Retinal pigment epithelial cell (primary cell): ENCODE results near the gene IWS1.

Experiments used
- DNase-seq: peaks from one replicate; pipeline ENCODE4 v3.0.0-alpha.2; 2010; ENCODE audit warnings: low read depth
- H3K4me3 ChIP-seq: 2 replicates; pipeline ENCODE4 v1.5.1; 2011; ENCODE audit warnings: mild to moderate bottlenecking, low read length, control low read depth, moderate library complexity
- CTCF ChIP-seq: conservative IDR thresholded peaks from 2 replicates; pipeline ENCODE4 v1.5.1; 2011; ENCODE audit warnings: low read depth, low read length, control low read depth, inconsistent platforms

Gene IWS1

GRCh38 chr2:127566139-127566417 is 39.8 kb upstream of the IWS1 start:
- H3K4me3 ChIP-seq: no peak overlapping the region
- no peak for TF ChIP-seq CTCF
- no peak for DNase-seq

DNA sequence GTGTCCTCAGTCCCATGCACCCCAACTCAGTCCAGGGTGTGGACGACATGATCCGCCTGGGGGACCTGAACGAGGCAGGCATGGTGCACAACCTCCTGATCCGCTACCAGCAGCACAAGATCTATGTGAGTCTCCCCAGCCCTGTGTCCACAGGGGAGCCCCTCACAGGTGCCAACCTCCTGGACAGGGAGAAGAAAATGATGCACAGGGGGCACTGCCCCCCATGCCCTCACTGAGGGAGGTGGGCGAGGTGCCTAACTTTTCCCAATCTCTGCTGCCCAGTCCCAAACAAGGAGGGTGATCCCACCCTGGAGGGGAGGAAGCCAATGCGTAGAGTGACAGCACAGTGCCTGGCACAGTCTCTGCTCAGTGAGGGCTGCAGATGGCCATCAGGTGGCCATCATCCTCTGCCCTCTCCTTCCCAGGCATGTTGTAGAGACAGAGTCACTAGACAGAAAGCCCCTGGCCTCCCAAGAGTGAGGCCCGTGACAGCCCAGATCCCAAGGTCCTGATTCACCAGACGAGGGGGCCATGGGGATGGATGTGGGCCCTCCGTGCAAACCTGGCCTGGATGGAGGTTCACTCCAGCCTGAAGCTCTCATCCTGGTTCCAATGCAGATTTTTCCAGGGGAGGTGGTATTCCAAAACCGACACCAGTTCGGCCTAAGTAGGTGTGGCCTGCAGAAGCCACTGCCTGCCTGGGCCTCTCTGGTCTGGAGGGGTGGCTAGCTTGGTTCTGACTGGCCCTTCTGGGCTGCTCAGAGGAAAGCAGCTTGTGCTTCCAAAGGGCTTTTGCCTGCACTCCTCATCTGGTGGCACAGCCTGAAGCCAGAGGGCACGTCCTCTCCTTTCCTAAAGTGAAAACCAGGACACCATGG is 39.2 kb upstream of the IWS1 start:
- no peak overlapping the region for H3K4me3 ChIP-seq
- TF ChIP-seq CTCF: no peak
- no peak for DNase-seq

GRCh38 chr2:127564429-127565260 is 38.4 kb upstream of the IWS1 start:
- no peak for DNase-seq
- H3K4me3 ChIP-seq: no peak overlapping the region
- TF ChIP-seq CTCF: no peak

DNA sequence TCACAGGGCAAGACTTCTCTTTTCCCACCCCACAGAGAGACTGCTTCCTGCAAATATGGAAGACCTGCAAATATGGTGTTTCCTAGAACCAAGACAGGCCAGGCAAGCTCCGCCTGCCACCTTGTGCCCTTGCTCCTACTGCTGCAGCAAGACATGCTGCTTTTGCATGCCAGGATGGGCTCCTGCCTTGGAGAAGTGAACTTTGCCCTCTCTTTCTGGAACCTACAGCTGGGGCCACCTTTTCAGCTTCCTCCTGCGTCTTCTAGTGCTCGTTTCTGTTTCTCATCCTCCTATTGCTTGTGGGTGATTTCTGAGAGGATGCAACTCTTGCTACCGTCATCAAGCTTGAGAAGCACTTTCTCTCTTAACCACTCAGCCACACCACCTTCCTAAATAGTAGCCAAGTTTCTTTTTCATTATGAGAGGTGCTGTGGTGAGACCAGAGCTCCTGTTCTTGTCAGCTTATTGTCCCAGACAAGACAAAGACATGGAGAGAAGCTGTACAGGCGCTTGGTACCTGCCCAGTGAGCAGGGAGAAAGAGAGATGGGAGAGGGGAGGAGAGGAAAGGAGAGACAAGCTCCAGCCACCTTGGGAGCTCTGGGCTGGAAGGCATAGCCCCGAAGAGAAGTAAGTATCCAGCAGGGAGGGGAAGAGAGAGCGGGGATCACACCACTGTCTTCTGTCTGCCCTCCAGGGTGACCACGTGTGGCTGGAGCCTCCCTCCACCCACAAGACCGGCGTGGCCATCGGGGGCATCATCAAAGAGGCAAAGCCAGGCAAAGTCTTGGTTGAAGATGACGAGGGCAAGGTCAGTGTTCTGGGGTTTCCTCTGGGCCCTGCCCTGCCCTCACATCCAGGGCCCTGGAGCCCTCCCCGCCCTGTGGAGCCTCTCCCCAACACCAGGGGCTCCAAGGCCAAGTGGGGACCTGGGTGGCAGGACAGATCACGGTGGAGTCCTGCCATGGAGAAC is 37.5 kb upstream of the IWS1 start:
- TF ChIP-seq CTCF: no peak
- no peak for DNase-seq
- H3K4me3 ChIP-seq: no peak overlapping the region

- TF ChIP-seq CTCF: no peak
- DNase-seq: no peak
- no peak overlapping the region for H3K4me3 ChIP-seq
Observed at GRCh38 chr2:127562936-127563335, 36.6 kb upstream of the IWS1 start.

DNA sequence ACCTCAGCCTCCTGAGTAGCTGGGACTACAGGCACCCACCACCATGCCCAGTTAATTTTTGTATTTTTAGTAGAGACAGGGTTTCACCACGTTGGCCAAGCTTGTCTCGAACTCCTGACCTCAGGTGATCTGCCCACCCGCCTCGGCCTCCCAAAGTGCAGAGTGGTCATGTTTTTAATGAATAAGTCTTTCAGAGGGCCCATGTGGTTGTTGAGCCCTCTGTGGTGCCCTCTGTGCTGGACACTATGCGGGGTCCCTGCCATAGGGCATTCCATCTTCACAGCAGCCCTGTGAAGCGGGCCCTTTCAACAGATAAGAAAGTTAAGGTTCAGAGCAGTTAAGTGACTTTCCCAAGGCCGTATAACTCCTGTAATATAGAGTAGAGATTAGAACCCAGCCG is 35.1 kb upstream of the IWS1 start:
- H3K4me3 ChIP-seq: no peak overlapping the region
- TF ChIP-seq CTCF: no peak
- DNase-seq: no peak
